NT2/D1 (cell line): ENCODE data around the gene SLC16A11.

Source experiments
- SUZ12 ChIP-seq: IDR thresholded peaks from 2 replicates; pipeline ENCODE4 v1.6.1; 2011; ENCODE audit not compliant: insufficient read length, insufficient read depth; ENCODE audit errors: extremely low read depth
- YY1 ChIP-seq: IDR thresholded peaks from 2 replicates; pipeline ENCODE4 v1.6.1; 2011; ENCODE audit not compliant: insufficient read length, insufficient read depth
- ZNF274 ChIP-seq: IDR thresholded peaks from 2 replicates; pipeline ENCODE4 v1.6.1; 2011; ENCODE audit warnings: mild to moderate bottlenecking, low read depth, low read length

- no peak for TF ChIP-seq ZNF274
- no peak for TF ChIP-seq YY1
- TF ChIP-seq SUZ12 = no peak
Observed at GRCh38 chr17:7038025-7038862, 5.6 kb downstream of the SLC16A11 start.
